Esophagus squamous epithelium (tissue), 4 donors: ENCODE data around the gene SLC2A13.

Experiments used
- CTCF ChIP-seq, 6 experiments: fragments of 450-650 bp in 4 of 6; fragments of 200-600 bp in 2 of 6; sonication (generic) in 2 of 6; IDR thresholded peaks; one replicate each; pipeline ENCODE4 v1.5.1; 2016 to 2019; ENCODE audit warnings: antibody characterized with exemption in 6 of 6, mild to moderate bottlenecking in 4 of 6, moderate library complexity in 4 of 6
- POLR2A ChIP-seq, 4 donors: fragments of 450-650 bp; IDR thresholded peaks; one replicate each; pipeline ENCODE4 v1.6.1; 2017; ENCODE audit warnings: antibody characterized with exemption in 4 of 4, mild to moderate bottlenecking in 4 of 4, moderate library complexity in 3 of 4

GRCh38 chr12:40034712-40035111 lies 71.2 kb downstream of the SLC2A13 start:
- TF ChIP-seq POLR2A (IDR thresholded peaks at IDR 0.05) (no peak), CTCF (IDR thresholded peaks at IDR 0.05) (no peak)
